ENCODE measurements around the gene REST.

Gene REST

DNA sequence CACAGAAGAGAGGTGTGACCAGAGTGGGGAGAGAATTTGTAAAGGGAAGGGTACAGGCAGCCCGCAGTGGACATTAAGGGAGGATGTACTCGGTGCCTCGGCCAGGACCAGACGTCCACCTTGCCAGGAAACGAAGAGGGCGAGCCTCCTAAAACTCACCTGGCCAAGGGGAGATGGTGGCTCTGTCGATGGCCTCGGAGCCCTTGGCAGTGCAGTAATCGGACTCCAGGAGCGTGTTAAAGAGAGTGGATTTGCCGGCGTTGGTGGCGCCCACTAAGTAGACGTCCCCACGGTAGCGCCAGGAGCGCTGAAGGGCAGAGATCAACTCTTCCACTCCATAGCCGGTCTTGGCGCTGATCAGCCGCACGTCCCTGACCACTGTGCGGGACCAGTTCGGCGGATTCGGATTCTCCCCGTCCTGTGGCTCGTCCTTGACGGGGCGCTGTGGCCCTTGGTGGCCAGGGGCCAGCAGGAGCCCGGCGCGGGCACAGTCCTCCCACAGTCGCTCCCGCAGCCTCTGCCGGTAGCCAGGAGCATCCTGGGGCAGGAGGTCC lies 68.7 kb downstream of the REST start:
- DNase-seq (ENCODE audit: low read depth) = no peak

DNA sequence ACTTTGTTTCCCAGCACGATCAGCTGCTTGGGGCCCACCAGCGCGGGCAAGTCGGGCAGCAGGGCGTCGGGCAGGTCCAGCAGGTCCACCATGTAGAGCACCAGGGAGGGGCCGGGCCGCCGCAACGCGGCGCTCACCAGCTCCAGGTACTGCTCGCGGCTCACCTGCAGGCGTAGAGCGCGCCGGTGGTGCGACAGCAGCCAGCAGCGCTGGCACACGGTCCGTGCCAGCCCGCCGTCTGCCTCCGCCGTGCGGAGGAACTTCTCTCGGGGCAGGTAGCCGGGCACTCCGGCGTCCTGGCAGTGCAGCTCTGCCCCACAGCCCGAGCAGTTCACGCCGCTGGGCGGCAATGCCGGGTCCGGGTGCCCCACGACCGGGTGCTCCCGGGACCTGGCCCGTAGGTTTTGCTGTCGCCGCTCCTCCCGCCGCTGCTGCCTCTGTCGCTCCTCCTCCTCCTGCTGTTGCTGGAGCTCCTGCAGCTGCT lies 69.2 kb downstream of the REST start:
- peak; percentile 32 for DNase-seq (ENCODE audit: low read depth)

DNA sequence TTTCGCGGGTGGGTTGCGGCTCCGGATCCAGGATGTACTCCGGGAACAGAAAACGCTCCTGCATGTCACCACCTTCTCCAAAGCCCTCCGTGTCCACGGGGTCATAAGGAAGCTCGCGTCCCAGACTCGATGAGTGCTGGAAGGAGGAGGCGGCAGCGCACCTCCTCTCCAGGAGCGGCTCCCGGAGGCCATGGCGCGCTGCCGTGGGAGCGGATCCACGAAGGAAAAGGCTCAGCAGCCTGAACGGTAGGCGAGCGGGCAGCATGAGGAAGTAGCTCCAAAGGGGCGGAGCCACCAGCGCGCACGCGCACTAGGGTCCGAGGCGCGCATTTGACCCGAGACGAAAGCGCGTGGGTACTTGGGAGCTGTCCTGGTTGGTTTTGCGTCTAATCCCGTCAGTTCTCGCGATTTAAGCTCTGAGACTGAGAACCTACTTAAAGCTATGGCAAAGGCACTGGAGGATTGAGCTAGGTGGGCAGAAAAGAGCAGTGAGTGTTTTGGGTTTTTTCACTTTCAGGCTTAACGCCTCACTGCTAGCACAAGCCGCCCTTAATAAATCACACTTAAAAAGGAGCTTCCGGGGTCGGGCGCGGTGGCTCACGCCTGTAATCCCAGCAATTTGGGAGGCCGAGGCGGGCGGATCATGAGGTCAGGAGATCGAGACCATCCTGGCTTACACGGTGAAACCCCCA lies 69.8 kb downstream of the REST start, which contains the start of gene NOA1:
NOA1 (minus strand) TSS at position 286 of the 692 bp plus-strand sequence; CDS start at position 265, 21 bp downstream.
- peak; percentile 98 for DNase-seq (ENCODE audit: low read depth)

DNA sequence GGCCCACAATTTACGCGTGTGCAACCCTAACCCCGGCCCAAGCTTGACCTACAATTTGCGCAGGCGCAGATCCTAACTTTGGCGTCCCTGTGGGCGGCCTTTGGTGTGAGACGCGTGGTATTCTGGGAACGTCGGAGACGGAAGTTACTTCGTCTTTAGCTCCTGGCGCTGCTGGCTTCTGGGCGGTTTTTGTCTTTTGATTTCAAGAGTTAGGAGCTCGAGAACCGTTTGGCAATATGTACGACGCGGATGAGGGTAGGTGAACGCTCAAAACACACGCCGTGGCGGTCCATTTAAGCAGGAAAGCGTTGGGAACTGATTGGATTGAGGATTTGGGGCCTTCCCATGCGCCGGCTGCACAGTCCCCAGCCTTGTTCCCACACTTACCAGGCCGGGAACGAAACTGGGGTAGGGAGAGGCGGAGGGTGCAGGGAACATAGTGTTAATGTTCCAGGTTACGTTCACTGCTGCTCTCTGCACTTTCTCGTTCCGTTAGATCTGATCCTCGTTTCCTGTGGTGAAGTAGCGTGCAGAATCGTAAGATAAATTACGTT lies 71.1 kb downstream of the REST start, which contains the start of gene POLR2B:
POLR2B (plus strand) TSS at position 147 of the 554 bp plus-strand sequence; CDS start at position 237, 90 bp downstream.
- peak; percentile 73 for DNase-seq (ENCODE audit: low read depth)

DNA sequence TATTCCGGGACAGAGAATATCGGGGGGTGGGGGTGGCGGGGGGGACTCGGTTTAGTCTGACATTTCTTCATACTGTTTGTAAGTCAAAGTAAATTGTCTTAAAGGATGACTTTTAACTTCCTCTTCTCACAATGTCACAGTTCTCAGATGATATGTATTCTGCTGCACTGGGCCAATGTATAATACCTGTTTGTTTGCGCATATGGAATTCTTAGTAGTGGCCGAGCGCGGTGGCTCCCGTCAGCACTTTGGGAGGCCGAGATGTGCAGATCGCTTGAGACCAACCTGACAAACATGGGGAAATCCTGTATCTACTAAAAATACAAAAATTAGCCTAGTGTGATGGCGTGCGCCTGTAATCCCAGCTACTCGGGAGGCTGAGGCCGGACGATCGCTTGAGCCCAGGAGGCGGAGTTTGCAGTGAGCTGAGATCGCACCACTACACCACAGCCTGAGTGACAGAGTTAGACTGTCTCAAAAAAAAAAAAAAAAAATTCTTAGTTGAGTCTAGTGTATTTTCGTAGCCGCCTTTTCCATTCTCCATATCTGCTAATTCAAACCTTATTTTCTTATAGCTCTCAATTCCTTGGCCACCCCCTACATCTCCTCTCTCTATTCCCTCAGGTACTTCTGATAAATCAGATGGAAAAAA lies 71.8 kb downstream of the REST start:
- DNase-seq (ENCODE audit: low read depth) = peak; percentile 13

DNA sequence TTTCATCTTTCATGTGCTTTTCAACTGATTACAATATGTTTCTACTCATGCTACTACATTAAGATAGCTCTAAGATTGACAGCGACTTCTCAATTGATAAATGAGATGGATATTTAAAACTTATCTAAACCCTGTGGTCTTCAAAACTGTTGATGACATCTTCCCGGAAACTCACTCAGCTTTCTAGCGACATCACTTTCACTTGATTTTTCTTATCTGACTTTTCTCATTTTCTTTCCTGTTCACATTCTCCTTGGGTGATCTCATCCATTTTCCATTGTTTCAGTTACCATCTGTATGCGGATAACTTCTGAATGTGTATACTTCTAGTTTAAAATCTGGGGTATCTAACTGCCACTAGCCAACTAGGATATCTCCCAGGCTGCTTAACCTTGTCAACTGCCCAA lies 74.1 kb downstream of the REST start:
- no peak for DNase-seq (ENCODE audit: low read depth)

DNA sequence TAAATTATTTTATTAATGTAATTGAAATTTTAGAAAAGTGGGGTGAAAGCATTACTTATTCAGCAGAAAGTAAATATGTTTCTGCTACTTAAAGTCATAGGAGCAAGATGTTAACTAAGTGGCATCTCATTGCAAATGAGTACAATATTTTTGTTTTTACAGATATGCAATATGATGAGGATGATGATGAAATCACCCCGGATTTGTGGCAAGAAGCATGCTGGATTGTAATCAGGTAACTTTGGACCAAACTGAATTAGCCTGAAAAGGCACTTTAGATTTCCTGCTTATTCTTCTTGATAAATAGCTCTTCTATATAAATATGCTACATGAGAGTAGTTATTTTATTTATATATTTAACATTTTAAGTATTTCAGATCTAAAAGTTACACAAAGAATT lies 78.5 kb downstream of the REST start:
- no peak for DNase-seq (ENCODE audit: low read depth)

DNA sequence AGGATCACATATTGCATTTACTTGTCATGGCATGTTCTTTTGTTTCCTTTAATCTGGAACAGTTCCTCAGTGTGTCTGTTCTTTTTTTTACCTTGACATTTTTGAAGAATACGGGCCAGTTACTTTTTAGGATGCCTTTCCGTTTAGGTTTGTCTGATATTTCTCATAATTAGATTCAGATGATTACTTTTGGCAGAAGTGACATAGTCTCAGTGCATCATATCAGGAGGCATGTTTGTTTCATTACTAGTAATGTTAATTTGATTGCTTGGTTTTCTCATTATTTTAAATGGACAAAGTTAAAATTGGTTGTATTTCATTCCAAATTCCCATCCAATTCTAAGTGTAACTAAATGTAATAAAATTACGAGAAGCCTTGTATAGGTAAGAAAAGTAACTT lies 79.3 kb downstream of the REST start:
- DNase-seq (ENCODE audit: low read depth) = no peak

DNA sequence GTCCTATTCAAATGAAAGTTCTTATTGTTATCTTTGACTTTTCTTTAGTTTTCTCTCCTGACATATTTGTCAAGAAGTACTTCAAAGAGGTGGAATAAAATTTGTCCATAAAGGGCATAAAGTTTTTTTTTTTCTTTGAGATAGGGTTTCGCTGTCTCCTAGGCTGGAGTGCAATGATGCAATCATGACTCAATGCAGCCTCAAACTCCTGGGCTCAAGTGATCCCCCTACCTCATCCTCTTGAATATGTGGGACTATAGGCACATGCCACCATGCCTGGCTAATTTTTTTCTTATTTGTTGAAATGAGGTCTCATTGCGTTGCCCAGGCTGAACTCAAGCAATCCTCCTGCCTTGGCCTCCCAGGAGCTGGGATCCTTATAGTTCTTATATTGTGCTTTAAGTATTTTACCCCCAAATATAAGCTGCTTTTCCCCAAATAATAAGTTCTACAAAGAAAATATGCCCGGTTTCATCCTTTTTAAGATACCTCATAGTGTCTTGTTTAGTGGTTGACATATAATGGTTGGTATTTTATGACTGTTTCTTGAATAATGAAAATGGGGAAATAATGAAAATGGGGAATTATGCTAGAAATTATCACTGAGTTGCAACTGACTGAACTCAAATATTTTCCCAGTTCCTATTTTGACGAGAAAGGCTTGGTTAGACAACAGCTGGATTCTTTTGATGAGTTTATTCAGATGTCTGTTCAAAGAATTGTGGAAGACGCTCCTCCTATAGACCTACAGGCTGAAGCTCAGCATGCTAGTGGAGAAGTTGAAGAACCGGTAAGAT lies 82.6 kb downstream of the REST start:
- no peak for DNase-seq (ENCODE audit: low read depth)

DNA sequence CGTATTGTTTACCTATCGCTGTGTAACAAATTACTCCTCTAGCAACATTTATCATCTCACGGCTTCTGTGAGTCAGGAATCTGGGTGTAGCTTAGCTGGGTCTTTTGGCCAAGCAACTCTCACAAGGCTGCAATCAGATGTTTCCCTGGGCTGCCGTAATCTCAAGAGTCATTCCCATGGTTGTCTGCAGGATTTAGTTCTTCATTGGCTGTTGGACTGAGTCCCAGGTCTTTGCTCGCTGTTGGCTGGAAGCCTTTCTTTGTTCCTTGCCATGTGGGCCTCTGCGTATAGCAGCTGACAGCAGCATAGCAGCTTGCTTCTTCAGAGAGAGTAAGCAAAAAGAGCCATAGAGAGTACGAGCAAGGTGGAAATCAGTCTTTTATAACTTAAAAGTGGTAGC lies 87.8 kb downstream of the REST start:
- DNase-seq (ENCODE audit: low read depth) = no peak

DNA sequence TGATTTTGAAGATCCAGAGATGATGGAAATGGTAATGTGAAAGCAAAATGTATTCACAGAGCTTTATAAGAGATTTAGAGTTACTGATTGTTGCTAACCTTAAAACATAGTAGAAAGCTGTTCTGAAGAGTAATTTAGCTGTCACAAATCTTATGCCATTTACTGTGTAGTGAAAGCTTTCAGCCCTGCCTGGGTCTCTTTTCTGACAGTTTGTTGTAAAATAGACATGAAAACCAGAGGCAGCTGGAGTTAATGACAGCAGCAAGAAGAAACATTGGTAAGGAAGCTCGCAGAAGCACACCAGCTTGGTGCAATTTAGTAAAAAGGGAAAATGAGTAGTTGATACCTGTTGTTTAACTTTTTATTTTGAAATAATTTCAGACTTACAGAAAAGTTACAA lies 92.1 kb downstream of the REST start:
- DNase-seq (ENCODE audit: low read depth) = no peak

DNA sequence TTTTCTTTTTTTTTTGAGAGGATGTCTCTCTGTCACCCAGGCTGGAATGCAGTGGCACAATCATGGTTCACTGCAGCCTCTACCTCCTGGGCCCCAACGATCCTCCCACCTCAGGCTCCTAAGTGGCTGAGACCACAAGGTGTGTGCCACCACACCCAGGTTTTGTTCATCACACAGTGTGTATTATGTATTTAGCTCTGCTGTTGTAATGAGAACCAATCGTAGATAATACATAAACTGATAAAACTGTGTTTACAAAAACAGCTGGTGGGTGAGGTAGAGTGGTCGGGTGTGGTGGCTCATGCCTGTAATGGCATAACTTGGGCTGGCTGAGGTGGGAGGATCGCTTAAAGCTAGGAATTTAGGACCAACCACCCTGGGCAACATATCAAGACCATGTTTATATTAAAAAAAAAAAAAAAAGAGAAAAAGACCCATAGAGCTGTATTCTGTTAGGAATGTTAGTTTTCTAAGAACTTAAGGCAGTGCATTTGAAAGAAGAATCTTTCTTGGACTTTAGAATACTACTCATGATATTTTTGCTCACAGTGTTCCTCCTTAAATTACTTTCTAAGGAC lies 105.9 kb downstream of the REST start:
- no peak for DNase-seq (ENCODE audit: low read depth)
